Anterior cingulate cortex (tissue), 58 donors: ENCODE results near the gene NAB1.
"Not testable (repeated sequence)": the region's sequence is repeated elsewhere in the genome, so short reads cannot be mapped to it uniquely, and the experiment has no call there.

Experiments used
- DNase-seq, 58 donors: peaks; one replicate each; lab custom pipeline; 2025; lab: John Stamatoyannopoulos, UW

Gene NAB1, protein sequence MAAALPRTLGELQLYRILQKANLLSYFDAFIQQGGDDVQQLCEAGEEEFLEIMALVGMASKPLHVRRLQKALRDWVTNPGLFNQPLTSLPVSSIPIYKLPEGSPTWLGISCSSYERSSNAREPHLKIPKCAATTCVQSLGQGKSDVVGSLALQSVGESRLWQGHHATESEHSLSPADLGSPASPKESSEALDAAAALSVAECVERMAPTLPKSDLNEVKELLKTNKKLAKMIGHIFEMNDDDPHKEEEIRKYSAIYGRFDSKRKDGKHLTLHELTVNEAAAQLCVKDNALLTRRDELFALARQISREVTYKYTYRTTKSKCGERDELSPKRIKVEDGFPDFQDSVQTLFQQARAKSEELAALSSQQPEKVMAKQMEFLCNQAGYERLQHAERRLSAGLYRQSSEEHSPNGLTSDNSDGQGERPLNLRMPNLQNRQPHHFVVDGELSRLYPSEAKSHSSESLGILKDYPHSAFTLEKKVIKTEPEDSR

GRCh38 chr2:190649035-190649797, at the start of gene NAB1:
NAB1 (plus strand) TSS chr2:190649083; CDS start chr2:190659177, 10,094 bp downstream.
- peak in 43 of 58 donors; percentile 9 to 84 (median 64) for DNase-seq

- no peak for DNase-seq
Measured at GRCh38 chr2:190599546-190600220, 49.2 kb upstream of the NAB1 start.

- DNase-seq: no peak
Measured at GRCh38 chr2:190600293-190601103, 48.4 kb upstream of the NAB1 start.

DNA sequence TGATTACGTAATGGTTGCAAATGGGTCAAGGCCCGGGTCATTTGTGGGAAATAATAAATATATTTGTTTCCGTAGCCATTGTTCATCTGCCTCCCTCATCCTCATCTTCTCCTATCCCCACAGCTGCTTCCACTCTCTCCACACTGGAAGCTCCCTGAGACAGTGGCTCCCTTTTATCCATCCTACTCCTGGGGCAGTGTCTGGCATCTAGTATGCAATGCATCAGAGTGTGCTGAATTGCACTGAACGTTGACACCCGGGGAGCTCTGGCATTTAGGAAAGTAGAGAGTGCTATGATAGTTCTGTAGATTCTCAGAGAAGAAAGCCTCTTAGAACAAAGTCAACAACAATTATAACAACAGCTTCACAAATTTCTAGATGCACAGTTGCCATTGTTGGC, 45.5 kb upstream of the NAB1 start:
- DNase-seq: peak in 42 of 58 donors; percentile 2 to 86 (median 37)

GRCh38 chr2:190607014-190607597, 41.8 kb upstream of the NAB1 start:
- no peak for DNase-seq

DNA sequence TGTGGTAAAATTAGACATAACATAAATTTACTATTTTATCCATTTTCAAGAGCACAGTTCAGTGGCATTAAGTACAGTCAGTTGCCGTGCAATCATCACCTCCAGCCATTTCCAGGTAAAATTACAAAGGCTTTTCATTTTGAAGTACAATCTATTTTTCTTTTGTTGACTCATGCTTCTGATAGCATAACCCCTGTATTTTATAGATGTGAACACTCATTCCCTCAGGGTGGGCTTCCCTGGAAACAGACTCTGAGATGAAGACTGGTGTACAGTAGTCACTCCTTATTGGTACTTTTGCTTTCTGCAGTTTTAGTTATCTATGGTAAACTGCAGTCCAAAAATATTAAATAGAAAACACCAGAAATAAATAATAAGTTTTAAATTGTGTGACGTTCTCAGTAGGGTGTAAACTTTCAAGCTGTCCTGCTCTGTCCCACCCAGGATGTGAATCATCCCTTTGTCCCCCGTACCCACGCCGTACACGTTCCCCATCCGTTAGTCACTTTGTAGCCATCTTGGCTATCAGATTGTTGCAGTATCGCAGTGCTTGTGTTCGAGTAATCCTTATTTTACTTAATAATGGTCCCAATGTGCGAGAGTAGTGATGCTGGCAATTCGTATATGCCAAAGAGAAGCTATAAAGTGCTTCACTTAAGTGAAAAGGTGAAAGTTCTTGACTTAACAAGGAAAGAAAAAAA, 41.1 kb upstream of the NAB1 start:
- DNase-seq: peak in 2 of 58 donors; percentile 6 to 14

DNA sequence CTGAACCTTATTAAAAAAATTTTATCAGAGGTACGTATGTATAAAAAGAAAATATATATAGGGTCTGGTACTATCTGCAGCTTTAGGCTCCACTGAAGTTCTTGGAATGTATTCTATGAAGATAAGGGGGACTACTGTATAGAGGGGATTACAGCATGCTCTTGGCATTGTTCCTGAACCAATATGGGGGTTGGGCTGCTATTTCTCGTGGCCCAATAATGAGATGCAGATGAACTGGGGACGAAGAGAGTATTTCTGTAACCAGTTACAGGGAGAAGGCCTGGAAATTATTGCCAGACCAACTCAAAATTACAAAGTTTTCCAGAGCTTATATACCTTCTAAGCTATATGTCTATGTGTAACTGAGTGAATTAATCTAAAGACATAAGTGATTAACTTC, 40.0 kb upstream of the NAB1 start:
- not testable (repeated sequence) for DNase-seq

DNA sequence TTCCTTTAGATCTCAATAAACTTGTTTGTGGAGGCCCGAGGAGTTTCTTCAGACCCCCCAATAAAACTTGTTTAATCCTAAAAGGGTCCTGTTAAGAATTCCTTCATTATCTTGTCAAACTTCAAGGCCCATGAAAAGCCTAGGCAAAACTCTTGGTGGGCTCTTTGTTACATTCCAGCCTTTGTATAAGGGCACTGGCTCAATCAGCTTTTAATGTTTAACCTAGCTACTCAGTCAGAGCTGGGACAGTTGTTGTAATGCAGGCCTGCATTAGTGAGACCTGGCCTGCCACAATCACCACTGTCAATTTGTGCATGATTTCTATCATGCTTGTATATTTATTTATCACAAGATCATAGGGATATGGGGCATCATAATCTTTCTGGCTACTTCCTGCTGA, 39.5 kb upstream of the NAB1 start:
- DNase-seq: not testable (repeated sequence)

GRCh38 chr2:190610528-190610927, 38.4 kb upstream of the NAB1 start:
- DNase-seq: not testable (repeated sequence)

DNA sequence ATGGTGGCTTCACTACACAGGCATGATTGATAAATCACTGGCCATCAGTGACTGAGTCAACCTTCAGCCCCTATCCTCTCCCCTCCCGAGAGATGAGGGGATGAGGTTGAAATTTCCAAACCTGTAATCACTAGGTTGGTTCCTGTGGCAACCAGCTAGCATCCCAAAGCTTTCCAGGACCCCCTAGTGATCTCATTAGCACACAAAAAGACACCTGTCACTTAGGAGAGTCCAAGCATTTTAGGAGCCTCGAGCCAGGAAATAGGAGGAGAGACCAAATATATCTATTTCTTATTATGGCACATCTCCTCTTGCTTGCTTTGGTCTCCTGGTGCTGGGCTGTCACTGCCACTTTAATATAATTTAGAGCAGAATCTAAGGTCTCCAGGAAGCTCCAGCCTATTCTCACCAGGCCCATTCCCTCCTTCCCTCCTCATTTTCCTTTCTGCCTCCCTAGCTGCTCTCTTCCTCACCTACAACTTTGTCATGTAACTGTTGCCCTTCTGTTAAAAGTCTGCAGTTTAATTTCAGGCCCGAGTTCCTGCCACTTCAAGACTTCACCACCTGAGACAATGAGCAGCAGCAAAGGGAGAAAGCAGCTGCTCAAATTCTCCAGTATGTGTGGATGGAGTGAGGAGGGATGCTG, 33.2 kb upstream of the NAB1 start:
- no peak for DNase-seq

- DNase-seq: no peak
Measured at GRCh38 chr2:190618030-190618429, 30.9 kb upstream of the NAB1 start.

GRCh38 chr2:190625691-190626090, 23.2 kb upstream of the NAB1 start:
- no peak for DNase-seq

GRCh38 chr2:190626641-190627210, 22.2 kb upstream of the NAB1 start:
- DNase-seq: no peak

GRCh38 chr2:190627448-190628412, 21.2 kb upstream of the NAB1 start:
- DNase-seq: peak in 44 of 58 donors; percentile 5 to 77 (median 37)

DNA sequence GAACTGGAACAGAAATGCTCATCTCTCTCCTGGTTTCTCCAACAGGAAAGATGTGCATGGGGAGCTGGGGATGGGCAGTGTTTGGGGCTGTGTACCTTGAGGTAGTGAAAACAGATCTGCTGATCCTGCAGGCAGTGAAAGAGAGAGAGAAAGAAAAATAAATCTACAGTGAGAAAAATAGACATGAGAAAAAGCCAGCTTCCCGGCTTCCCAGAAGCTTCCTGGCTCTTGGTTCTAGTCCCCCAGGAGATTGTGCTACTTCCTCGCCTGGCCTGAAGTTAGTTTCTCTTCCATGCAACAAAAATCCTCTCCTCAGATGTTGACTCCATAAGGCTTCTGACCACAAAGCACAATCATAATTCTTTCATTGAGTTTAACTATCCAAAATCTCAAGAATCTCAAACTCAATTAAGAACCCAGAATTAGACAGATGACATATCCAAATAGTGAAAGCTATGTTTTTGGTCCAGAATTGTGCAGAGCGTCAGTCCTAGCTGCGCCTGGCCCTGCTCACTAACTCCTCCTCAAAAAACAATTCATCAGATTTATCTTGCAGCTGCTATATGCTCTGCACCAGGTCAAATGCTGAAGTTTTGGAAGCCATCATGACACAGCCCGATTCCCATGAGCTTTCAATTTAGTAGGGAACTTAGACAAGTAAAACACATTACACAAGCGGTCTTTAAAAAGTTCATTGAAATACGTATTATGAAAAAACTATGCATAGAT, 20.1 kb upstream of the NAB1 start:
- peak in 1 of 58 donors; percentile 17 for DNase-seq

- no peak for DNase-seq
Measured at GRCh38 chr2:190634381-190634780, 14.5 kb upstream of the NAB1 start.
